ENCODE measurements around the gene LRRFIP1. TPM values are rescaled to one million over a fixed set of nuclear protein-coding genes. Genes with fewer than 3 reads are reported as not detected.

Gene LRRFIP1
- total and polyA plus RNA-seq, 2 donors (not counting 1 experiment from before 2014, with no cell fraction given) = 42.0 to 139 TPM

GRCh38 chr2:237746302-237747080, 119.1 kb downstream of the LRRFIP1 start:
- WGBS (ENCODE audit: insufficient coverage) = 97% methylated on average over 13 of the region's 15 CpGs
- Mint-ChIP-seq H3K27me3 (no peaks in the 10 kb centered on the region), H3K4me1 (peaks cover 27% of the 10 kb centered on the region), H3K4me3 (no peak overlapping the region), H3K27ac (no peak overlapping the region), H3K9me3 (ENCODE audit: insufficient read depth) (no peaks in the 10 kb centered on the region)
- Histone ChIP-seq H3K4me3 (ENCODE audit: control extremely low read depth in 1 of 5, extremely low read depth in 1 of 5, insufficient read depth in 1 of 5, low read depth in 2 of 5, low read length in 4 of 5) (no peak overlapping the region), H2AFZ (ENCODE audit: insufficient read depth, low read depth, low read length, poor library complexity, severe bottlenecking) (no peak overlapping the region), H3K79me2 (ENCODE audit: control insufficient read depth, insufficient read depth, low read length) (peaks cover 71% of the 10 kb centered on the region), H3K27me3 (replicated peaks in 1 of 4; ENCODE audit: control extremely low read depth in 1 of 4, control insufficient read depth in 3 of 4, insufficient read depth in 4 of 4, low read length in 3 of 4) (no peaks in the 10 kb centered on the region), H3K36me3 (replicated peaks in 1 of 2; ENCODE audit: control extremely low read depth in 1 of 2, control insufficient read depth in 1 of 2, extremely low read depth in 1 of 2, insufficient read depth in 2 of 2, low read length in 1 of 2) (peaks cover 5 to 46% of the 10 kb centered on the region in 2 experiments), H3K4me1 (ENCODE audit: control insufficient read depth in 2 of 2, insufficient read depth in 2 of 2, low read length in 2 of 2) (no peaks in the 10 kb centered on the region), H3K27ac (ENCODE audit: low read length in 2 of 2) (no peak overlapping the region), H3K4me2 (replicated peaks; ENCODE audit: low read depth, low read length, poor library complexity, severe bottlenecking) (no peak overlapping the region), H3K9ac (ENCODE audit: low read length) (no peak overlapping the region), H4K20me1 (ENCODE audit: control insufficient read depth, insufficient read depth, low read length, poor library complexity, severe bottlenecking) (peaks cover 92% of the 10 kb centered on the region), H3K9me3 (ENCODE audit: control extremely low read depth in 1 of 3, control insufficient read depth in 2 of 3, insufficient read depth in 1 of 3, low read length in 2 of 3) (peaks cover 0 to 4% (median 0%) of the 10 kb centered on the region in 3 donors)
- DNase-seq (no peak), ATAC-seq (ENCODE audit: low read depth) (no peak)
- ChIA-PET CTCF (interaction anchor here (0.9 to 7.5 kb wide), 22 partner anchors 9 to 592 kb away, joined by 3 to 269 read pairs (median 12); no protein-coding TSS in a partner anchor), POLR2A (interaction anchor here (2.7 kb wide), 1 partner anchor 73 kb away, joined by 9 read pairs; no protein-coding TSS in a partner anchor)
- TF ChIP-seq CTCF (IDR thresholded peaks at IDR 0.05) (no peak), EZH2 (IDR thresholded peaks at IDR 0.05; ENCODE audit: borderline replicate concordance, insufficient read depth, low read depth, low read length, poor library complexity, severe bottlenecking) (no peak)
- intact Hi-C loops (cut with micrococcal nuclease) = no loop called here

GRCh38 chr2:237747189-237747588, 119.8 kb downstream of the LRRFIP1 start:
- intact Hi-C loops (cut with micrococcal nuclease) = no loop called here
- peaks cover 5 to 50% of the 10 kb centered on the region in 2 experiments for H3K36me3 ChIP-seq (replicated peaks in 1 of 2; ENCODE audit: control extremely low read depth in 1 of 2, control insufficient read depth in 1 of 2, extremely low read depth in 1 of 2, insufficient read depth in 2 of 2, low read length in 1 of 2)
- H3K27ac Mint-ChIP-seq = no peak overlapping the region

More at GRCh38 chr2:237747189-237747588, 119.8 kb downstream of the LRRFIP1 start:
- ChIA-PET POLR2A (interaction anchor here (0.5 kb wide), 1 partner anchor 594 kb away, joined by 3 read pairs; no protein-coding TSS in a partner anchor), CTCF (interaction anchor here (0.7 to 7.5 kb wide), 15 partner anchors 10 to 516 kb away, joined by 3 to 269 read pairs (median 15); no protein-coding TSS in a partner anchor)
- 100% methylated on average over 7 of the region's 9 CpGs for WGBS (ENCODE audit: insufficient coverage)
- Histone ChIP-seq H3K9me3 (ENCODE audit: control extremely low read depth in 1 of 3, control insufficient read depth in 2 of 3, insufficient read depth in 1 of 3, low read length in 2 of 3) (peaks cover 0 to 4% (median 0%) of the 10 kb centered on the region in 3 donors), H3K27me3 (replicated peaks in 1 of 4; ENCODE audit: control extremely low read depth in 1 of 4, control insufficient read depth in 3 of 4, insufficient read depth in 4 of 4, low read length in 3 of 4) (no peaks in the 10 kb centered on the region), H3K4me3 (ENCODE audit: control extremely low read depth in 1 of 5, extremely low read depth in 1 of 5, insufficient read depth in 1 of 5, low read depth in 2 of 5, low read length in 4 of 5) (no peak overlapping the region), H3K4me1 (ENCODE audit: control insufficient read depth in 2 of 2, insufficient read depth in 2 of 2, low read length in 2 of 2) (no peaks in the 10 kb centered on the region), H2AFZ (ENCODE audit: insufficient read depth, low read depth, low read length, poor library complexity, severe bottlenecking) (no peak overlapping the region), H3K4me2 (replicated peaks; ENCODE audit: low read depth, low read length, poor library complexity, severe bottlenecking) (no peak overlapping the region), H4K20me1 (ENCODE audit: control insufficient read depth, insufficient read depth, low read length, poor library complexity, severe bottlenecking) (peaks cover 91% of the 10 kb centered on the region), H3K79me2 (ENCODE audit: control insufficient read depth, insufficient read depth, low read length) (peaks cover 69% of the 10 kb centered on the region), H3K9ac (ENCODE audit: low read length) (no peak overlapping the region), H3K27ac (ENCODE audit: low read length in 2 of 2) (no peak overlapping the region)
- ATAC-seq (ENCODE audit: low read depth) (no peak), DNase-seq (no peak)
- TF ChIP-seq CTCF (IDR thresholded peaks at IDR 0.05) = no peak
- no peak for TF ChIP-seq EZH2 (IDR thresholded peaks at IDR 0.05; ENCODE audit: borderline replicate concordance, insufficient read depth, low read depth, low read length, poor library complexity, severe bottlenecking)
- Mint-ChIP-seq H3K4me3 (no peak overlapping the region), H3K27me3 (no peaks in the 10 kb centered on the region), H3K4me1 (peaks cover 27% of the 10 kb centered on the region), H3K9me3 (ENCODE audit: insufficient read depth) (no peaks in the 10 kb centered on the region)
